ENCODE measurements around the gene NKAIN2.

NKAIN2 gene

GRCh38 chr6:123803504-123804013, at the start of gene NKAIN2:
TSS of gene NKAIN2 (plus strand) at chr6:123803865.
- peak; percentile 7 for DNase-seq (ENCODE audit: low spot score)

DNA sequence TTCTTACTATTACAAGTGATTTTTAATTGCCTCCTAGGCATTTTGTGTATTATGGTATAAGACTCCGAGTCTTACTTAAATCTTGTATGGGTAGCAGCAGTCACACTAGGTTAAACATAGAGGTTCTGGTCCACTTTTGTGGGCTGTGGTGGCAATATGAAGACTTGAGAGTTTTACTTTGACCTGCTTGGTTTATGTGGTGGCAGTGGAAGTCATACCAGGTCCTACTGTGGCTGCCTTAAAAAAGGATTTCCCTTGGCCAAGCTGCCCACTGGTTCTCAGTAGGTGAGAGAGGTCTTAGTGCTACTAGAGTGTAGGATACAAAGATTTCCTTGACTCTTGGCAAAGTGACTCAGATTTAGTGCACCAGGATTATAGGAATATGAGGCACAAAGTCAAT, 44.2 kb upstream of the NKAIN2 start:
- no peak for DNase-seq (ENCODE audit: low spot score)

DNA sequence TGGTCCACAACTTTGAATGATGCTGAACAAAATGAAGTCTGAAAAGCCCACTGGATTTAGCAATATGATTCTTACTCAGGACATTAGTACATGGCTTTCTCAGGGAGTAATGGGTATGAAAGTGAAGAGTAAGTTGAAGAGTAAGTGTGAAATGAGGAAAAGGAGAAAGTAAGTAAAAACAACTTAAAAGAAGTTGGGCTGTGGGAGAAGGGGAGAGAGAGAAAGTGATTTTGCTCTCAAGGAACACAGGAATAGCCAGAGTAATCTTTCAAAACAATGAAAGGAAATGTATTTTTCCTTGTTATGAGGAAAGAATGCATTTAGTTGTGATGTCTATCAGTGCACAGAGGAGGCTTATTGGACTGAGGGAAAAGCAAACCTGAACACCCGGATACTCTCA, 39.8 kb upstream of the NKAIN2 start:
- no peak for DNase-seq (ENCODE audit: low spot score)

DNA sequence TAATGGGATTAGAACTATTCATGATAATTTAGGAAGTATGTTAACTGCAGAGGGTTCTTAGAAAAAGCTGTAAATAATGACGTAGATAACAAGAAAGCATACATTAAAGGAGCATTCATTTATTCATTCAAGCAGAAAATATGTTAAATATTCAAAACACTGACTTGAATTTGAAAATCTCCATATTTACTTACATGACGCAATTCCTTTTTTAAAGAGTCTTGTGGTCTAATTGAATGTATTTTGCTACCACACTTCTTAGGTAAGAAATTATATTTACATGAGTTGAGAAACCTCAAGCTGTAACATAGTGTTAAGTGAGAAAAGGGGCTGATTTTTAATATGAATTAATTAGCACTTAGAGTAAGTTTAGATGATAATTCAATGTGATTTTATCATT, 38.9 kb upstream of the NKAIN2 start:
- no peak for DNase-seq (ENCODE audit: low spot score)

- DNase-seq (ENCODE audit: low spot score): no peak
These were observed 34.7 kb upstream of the NKAIN2 start for GRCh38 chr6:123768921-123769320.

- no peak for DNase-seq (ENCODE audit: low spot score)
These were observed 34.2 kb upstream of the NKAIN2 start for GRCh38 chr6:123769431-123769830.

DNA sequence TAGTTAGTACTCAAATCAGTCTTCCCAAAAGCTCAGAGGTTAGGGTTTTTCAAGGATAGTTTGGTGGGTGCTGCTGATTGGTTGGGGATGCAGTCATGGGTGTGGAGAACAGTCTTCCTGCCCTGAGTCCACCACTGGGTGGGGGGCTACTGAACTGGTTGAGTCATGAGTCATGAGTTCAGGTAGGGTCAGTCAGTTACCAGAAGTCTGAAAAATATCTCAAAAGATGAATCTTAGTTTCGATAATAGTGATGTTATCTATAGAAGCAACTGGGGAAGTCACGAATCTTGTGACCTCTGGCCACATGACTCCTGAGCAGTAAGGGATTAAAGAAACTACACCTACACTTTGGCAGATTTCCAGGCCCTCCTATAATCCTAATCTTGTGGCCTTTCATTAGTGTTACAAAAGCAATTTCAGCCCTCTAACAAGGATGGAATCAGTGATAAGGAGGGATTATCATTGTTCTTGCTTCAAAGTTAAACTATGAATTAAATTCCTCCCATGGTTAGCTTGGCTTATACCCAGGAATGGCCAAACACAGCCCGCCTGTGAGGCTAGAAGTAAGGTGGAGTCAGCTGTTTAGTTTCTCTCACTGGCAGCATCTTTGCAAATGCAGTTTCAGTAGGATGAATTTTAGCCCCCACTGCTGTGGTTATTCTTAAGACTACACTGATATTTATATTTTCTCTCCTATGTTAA, 33.3 kb upstream of the NKAIN2 start:
- no peak for DNase-seq (ENCODE audit: low spot score)

DNA sequence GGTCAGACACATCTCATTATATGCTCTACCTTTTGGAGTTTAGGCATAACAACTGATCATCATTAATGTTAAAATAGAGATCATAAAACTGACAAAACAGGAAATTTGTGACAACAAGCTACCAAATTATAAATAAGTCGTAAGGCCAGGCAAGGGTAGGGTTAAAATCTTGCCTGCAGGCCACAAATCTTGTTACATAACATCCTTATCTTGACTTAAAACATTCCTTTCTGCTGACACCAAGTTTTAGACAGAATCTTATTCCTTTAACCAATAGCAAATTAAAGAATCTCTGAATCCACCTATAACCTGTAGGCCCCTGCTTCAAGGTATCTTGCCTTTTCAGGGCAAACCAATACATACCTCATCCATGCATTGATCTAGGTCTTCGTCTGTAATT, 32.5 kb upstream of the NKAIN2 start:
- no peak for DNase-seq (ENCODE audit: low spot score)

DNA sequence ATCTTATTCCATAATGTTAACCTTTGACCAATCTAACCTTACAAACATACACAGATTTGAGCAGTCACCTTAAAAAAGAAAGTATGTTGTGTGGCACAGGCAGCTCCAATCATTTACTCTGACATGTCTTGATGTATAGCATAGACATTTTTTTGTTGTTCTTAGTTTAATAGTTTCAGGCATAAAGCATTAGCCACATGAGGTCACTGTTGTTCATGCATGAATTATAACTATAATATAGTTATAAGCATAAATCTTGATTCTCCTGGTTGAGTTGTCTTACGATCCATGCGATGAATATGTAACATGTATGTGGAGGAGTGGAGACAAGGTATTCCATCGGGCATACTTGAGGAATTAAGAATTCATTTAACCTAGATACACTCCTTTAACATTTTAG, 26.1 kb upstream of the NKAIN2 start:
- DNase-seq (ENCODE audit: low spot score): no peak

DNA sequence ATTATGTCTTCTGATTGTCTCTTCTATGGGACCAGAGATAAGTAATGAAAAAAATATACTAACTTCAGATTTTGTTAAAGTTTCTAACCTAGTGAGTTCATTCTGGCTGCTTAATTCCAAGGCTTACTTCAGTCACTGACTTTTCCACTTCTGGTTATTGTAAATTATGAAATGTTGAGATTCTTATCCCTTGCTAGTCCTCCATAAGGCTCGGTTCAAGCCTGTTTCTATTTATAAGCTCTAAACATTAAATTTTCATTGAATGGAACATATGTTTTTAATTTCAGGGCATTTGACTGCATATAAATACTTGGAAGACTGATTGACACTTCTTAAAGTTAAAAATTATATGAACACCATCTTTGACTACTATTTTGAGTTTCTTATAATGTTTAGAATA, 23.6 kb upstream of the NKAIN2 start:
- no peak for DNase-seq (ENCODE audit: low spot score)

DNA sequence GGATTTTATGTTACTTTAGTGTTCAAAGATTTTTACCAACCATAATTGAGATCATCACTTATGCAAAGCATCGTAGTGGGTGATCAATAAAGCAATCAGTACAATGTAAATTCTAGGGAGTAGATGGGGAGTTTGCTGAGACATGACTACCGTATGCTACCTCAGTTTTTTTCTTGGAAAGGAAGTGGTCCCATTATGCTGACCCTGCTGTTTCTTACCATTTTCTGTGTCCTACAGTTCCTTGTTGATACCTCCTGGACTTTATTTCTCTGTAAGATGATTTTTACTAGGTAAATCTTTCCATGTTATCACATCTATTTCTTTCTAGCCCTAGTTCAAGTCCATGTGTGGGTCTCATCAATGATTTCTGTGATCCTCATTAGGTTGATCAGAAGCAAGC, 19.3 kb upstream of the NKAIN2 start:
- DNase-seq (ENCODE audit: low spot score): no peak

DNA sequence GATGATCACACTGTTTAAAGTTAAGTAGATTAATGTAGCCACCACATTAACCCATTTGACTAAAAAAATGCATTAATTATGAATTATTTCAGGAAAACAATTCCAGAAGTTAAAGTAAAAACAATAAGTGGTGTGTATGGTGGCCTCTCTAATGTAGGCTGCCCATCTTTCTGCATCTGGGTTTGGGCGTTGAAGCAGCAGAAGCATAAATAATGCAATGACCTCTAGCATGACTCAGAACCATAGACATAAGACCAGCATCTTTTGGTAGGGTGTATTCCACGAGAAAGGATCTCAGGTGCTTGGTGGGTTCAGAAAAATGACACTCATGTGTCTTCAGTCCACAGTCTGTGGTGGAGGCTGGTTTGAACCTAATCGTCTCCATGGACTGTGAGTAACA, 18.6 kb upstream of the NKAIN2 start:
- DNase-seq (ENCODE audit: low spot score): no peak

DNA sequence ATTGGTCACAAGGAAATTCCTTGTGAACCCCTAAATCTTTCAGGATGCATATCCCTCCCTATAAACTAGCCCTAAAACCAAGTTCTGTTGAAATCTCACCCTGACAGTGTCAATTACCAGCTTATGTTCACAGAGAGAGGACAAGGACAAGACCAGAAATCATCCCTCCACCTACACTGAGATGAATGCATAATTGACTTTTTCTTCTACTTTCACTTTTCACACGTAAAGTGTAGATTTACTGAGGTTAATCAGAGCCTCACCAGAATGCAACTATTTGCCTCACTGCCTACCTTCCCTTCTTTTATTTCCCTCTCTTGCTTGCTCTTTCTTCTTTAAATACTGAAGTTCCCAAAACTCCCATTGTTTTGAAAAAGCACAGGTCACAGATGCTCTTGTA, 15.3 kb upstream of the NKAIN2 start:
- no peak for DNase-seq (ENCODE audit: low spot score)

DNA sequence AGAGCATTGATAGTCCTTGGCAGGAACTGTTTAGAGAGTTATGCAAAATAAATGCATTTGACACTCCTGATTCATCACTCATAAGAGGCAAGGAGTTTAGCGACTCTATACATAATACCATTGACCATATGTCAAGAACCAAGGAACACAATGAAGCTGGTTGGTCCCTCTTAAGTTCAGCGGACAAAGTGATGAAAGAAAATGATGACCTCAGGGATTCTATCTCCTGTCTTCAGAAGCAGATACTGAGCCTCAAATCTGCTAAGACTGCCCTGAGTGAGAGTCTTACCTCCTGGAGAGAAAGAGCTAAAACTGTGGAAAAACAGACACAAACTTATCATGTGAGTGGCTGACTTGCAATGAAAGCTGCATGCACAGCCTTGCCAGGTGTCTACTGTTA, 9.5 kb upstream of the NKAIN2 start:
- no peak for DNase-seq (ENCODE audit: low spot score)

DNA sequence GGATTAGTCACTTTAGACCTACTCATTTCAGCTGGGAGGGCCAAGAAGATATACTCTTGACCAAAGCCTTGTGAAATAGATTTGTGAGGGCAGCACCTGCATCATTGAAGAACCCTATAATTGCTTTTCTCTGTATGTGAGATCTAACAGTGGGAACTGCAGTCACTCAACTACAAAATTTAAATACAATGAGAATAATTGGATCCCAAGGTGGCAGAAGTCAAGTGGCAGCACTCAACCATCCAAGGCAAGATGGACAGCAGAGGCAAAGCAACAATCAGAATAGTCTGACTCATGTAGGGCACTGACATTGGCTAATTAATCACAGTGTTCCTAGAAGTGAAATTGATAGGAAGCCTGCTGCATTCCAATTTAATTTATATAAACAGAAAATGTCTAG, 8.9 kb upstream of the NKAIN2 start:
- DNase-seq (ENCODE audit: low spot score): no peak

DNA sequence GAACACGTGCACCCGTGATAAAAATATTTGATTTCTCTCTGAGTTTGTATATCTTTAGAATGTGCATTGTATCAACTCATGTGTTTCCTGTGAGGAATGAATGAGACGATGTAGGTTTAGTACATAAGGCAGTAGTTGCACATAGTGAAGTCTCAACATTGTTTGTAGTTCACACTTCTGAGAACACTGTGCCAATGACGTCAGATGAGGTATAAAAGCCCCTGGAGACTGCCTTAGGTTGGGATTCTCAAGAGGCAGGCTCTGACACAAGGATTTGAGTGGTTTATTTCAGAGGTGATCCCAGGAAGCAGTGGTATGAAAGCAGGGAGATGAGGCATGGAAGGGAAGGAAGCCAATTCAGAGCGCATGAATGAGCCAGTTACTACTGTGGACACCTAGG, 2.6 kb upstream of the NKAIN2 start:
- no peak for DNase-seq (ENCODE audit: low spot score)

- DNase-seq (ENCODE audit: low spot score): peak; percentile 4
These were observed 1.3 kb upstream of the NKAIN2 start for GRCh38 chr6:123802351-123802696.

DNA sequence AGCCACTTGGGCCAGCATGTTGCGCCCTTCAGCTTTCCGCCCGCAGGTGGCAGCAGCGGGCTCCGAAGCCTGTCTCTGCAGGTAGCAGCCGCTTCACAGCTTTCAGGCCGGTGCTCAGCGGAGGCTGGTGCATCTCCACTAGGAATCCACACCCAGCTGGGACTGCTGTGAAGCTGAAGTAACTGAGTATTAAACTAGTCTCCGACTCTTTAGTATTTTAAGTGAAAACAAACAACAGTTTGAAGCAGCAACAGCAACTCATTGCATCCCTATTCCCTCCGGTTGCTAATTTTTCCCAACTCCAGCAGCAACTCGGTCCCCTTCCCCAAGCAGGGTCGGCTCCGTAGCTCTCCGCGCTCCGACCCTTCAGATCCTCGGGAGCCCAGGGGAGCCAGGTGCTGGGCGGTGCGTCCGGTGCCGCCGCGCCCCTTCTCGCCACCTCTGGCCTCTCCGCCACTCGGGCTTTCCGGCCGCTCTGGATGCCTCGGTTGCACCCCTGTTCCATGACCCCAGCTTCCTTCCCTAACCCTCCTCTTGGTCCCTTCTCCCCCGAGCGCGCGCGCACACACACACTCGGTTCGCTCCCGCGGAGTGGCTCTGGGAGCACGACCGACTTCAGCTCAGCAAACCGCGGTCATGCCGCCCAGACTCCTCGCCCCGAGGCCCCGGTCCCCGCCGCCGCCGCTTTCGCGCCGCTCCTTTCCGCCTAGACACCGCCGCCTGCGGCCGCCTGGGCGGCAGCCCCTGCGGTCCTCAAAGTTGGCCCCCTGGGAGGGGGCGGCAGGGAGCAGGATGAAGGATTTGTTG, 765 bp upstream of the NKAIN2 start:
- peak; percentile 84 for DNase-seq (ENCODE audit: low spot score)

GRCh38 chr6:123804014-123804786, 535 bp downstream of the NKAIN2 start:
- DNase-seq (ENCODE audit: low spot score): peak; percentile 21

GRCh38 chr6:123804787-123805540, 1.3 kb downstream of the NKAIN2 start:
- no peak for DNase-seq (ENCODE audit: low spot score)

GRCh38 chr6:123805921-123806320, 2.3 kb downstream of the NKAIN2 start:
- DNase-seq (ENCODE audit: low spot score): no peak

DNA sequence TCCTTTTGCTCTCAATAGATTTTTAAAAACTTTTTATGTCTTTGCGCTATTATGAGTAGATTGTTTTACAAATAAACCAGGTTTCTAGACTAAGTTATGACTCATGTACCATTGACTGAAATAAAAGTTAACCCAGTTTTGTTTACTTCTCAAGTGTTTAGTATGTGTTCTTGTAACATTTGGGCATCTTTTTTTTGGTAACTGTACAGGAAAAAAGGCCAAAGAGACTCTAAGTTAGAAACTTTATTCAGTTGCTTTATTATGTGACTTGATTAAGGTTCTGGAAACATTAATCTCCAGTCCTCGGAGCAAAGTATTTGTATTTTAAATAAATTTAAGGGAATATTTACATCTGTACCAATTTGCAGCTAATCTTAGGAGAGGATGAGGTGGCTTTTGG, 2.9 kb downstream of the NKAIN2 start:
- DNase-seq (ENCODE audit: low spot score): no peak

Measured in HuH-7 (cell line).